GM12872 (cell line): ENCODE results near the gene THRAP3.

Source experiments
- CTCF ChIP-seq: IDR thresholded peaks from 3 replicates; pipeline ENCODE4 v1.5.1; 2011; ENCODE audit warnings: low read depth, mild to moderate bottlenecking, low read length, moderate library complexity; ENCODE audit not compliant: insufficient read depth

The THRAP3 gene

GRCh38 chr1:36344395-36344680, 120.1 kb downstream of the THRAP3 start:
- no peak for TF ChIP-seq CTCF

DNA sequence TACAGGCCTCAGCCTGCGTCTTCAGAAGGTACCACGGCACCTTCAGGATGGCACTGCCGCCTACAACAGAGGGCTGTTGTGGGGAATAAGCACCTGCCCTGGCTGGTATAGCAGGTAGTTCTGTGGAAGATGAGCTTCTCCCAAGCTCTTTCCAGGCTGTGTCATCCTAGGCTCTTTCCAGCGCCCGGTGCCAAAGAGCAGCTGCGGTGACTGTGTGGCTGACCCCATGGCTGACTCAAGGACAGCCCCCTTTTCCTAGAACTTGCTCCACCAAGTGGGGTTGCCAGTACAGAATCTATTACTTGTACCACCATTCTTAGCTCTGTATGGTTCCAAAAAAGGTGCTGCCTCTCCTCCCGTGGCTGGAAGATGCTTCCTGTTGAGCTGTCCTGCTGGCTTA, 121.1 kb downstream of the THRAP3 start:
- TF ChIP-seq CTCF, result no peak

- no peak for TF ChIP-seq CTCF
Observed at GRCh38 chr1:36346741-36347370, 122.6 kb downstream of the THRAP3 start.

GRCh38 chr1:36349241-36349671, 125.0 kb downstream of the THRAP3 start:
- no peak for TF ChIP-seq CTCF

DNA sequence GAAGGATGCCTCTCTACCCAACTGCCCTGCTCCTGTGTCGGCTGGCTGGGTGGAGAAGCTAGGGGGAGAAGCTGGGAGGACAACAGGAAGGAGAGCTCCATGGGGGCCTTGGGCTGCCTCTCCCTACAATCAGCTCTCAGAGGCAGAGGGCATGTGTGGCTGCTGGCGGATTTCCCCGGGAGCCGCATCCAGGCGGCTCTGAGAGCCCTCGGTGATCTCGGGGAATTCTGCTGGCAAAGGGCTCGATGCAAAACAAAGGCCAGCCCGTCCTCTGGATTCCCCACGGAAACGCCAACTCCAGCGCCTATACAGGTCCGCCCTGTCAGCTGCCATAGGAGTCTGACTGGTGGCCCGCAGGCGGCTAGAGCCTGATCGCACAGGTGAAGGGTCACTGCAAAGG, 125.6 kb downstream of the THRAP3 start:
- no peak for TF ChIP-seq CTCF

DNA sequence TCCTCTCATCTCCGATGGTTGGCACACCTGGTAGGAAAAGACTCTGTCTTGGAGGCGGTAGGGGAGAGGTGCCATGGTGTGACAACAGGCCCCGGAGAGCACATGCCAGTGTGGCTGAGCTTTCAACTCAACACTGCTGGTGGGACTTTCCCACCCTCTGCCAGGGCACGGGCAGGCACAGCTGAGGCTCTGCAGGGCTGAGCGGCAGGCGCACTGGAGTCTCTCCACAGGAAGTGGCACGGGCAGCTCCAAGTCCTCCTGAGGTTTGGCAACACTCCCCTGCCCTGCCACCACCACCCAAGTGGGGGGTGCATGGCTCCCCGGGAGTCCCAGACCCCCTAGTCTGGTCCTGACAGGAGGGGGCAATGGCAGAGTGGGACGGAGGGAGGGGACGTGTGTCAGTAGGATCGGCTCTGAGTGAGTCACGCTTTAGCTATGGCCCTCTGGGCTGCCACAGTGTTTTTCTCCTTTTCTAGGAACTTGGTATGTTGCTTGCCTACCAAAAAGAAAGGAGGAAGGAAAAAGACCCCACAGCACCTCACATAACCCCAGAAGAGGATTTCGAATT, 126.5 kb downstream of the THRAP3 start:
- TF ChIP-seq CTCF, result no peak

- no peak for TF ChIP-seq CTCF
Observed at GRCh38 chr1:36351227-36351977, 127.2 kb downstream of the THRAP3 start.
